ENCODE measurements around the gene PLEKHH1. TPM values are rescaled to one million over a fixed set of nuclear protein-coding genes. Genes with fewer than 3 reads are reported as not detected.

Gene PLEKHH1
- total RNA-seq (under 1 TPM; 0.16 to 0.53 TPM), total RNA-seq (0 to 6.5 (median 0.33) reads per million in 172 experiments)
- polyA plus RNA-seq (2013, experiment 1 of 2): 0.24 TPM
- polyA plus RNA-seq (2013, experiment 2 of 2): 0.83 TPM

- no peaks in the 10 kb centered on the region for H3K9me3 Mint-ChIP-seq
- H3K36me3 Mint-ChIP-seq (ENCODE audit: low read depth): no peaks in the 10 kb centered on the region
- peak within 1 kb of the TSS; percentile 86 for H3K4me3 Mint-ChIP-seq
- intact Hi-C loops (cut with DNase I, micrococcal nuclease): no loop called here
- Histone ChIP-seq H3K9me3 (ENCODE audit: control insufficient read depth in 1 of 2, insufficient read depth in 1 of 2, low read length in 2 of 2) (no peaks in the 10 kb centered on the region), H3K36me3 (ENCODE audit: insufficient read depth, low read length) (no peaks in the 10 kb centered on the region), H3K4me1 (ENCODE audit: insufficient read depth, low read length) (peaks cover 11% of the 10 kb centered on the region), H3K27me3 (ENCODE audit: control insufficient read depth in 1 of 2, insufficient read depth in 2 of 2, low read length in 2 of 2) (peaks cover 7 to 9% of the 10 kb centered on the region in 2 experiments), H3K4me3 (ENCODE audit: low read length) (peak within 1 kb of the TSS; percentile 37), H3K27ac (ENCODE audit: low read depth in 1 of 2, low read length in 2 of 2) (no peak within 1 kb of the TSS)
- no peak within 1 kb of the TSS for H3K27ac Mint-ChIP-seq
- ChIA-PET CTCF (interaction anchor here (1.8 kb wide), 1 partner anchor 38 kb away, joined by 5 read pairs; no protein-coding TSS in a partner anchor), POLR2A (interaction anchor here (0.6 to 1.4 kb wide), 6 partner anchors 13 to 162 kb away, joined by 3 to 5 read pairs (median 3); partner anchors contain the start of genes PIGH and RDH11)
- peak; percentile 87 for ATAC-seq (ENCODE audit: poor library complexity)
- peaks cover 4% of the 10 kb centered on the region for H3K4me1 Mint-ChIP-seq (ENCODE audit: low read depth)
- peak in 13 of 14 experiments; percentile 13 to 67 (median 38) for DNase-seq
- no peak for TF ChIP-seq CTCF (IDR thresholded peaks at IDR 0.05)
- peaks cover 46% of the 10 kb centered on the region for H3K27me3 Mint-ChIP-seq
Measured at GRCh38 chr14:67532998-67533753, at the start of gene PLEKHH1. PLEKHH1 (plus strand) TSS chr14:67533290; CDS start chr14:67541868, 8,578 bp downstream.

GRCh38 chr14:67483579-67484285 is 49.4 kb upstream of the PLEKHH1 start:
- intact Hi-C loops (cut with DNase I, micrococcal nuclease): no loop called here
- peak overlapping the region; percentile 100 for H3K27ac Mint-ChIP-seq
- H3K9me3 ChIP-seq (ENCODE audit: control insufficient read depth in 1 of 2, insufficient read depth in 1 of 2, low read length in 2 of 2): no peaks in the 10 kb centered on the region
- no peak for TF ChIP-seq CTCF (IDR thresholded peaks at IDR 0.05)
- ATAC-seq (ENCODE audit: poor library complexity) (no peak), DNase-seq (no peak)
- ChIA-PET POLR2A (interaction anchor here (0.9 kb wide), 1 partner anchor 12 kb away, joined by 3 read pairs; no protein-coding TSS in a partner anchor), CTCF (no interaction called here)
- H3K27me3 ChIP-seq (ENCODE audit: control insufficient read depth in 1 of 2, insufficient read depth in 2 of 2, low read length in 2 of 2): no peaks in the 10 kb centered on the region
- H3K4me3 ChIP-seq (ENCODE audit: low read length): no peak overlapping the region
- peaks cover 59% of the 10 kb centered on the region for H3K36me3 ChIP-seq (ENCODE audit: insufficient read depth, low read length)
- H3K4me1 ChIP-seq (ENCODE audit: insufficient read depth, low read length): peaks cover 69% of the 10 kb centered on the region
- no peak overlapping the region for H3K4me3 Mint-ChIP-seq
- H3K27ac ChIP-seq (ENCODE audit: low read depth in 1 of 2, low read length in 2 of 2): no peak overlapping the region
- H3K36me3 Mint-ChIP-seq (ENCODE audit: low read depth): peaks cover 78% of the 10 kb centered on the region
- H3K9me3 Mint-ChIP-seq: no peaks in the 10 kb centered on the region
- H3K27me3 Mint-ChIP-seq: no peaks in the 10 kb centered on the region
- H3K4me1 Mint-ChIP-seq (ENCODE audit: low read depth): peaks cover 72% of the 10 kb centered on the region

- ATAC-seq (ENCODE audit: poor library complexity) (no peak), DNase-seq (no peak)
- H3K9me3 ChIP-seq (ENCODE audit: control insufficient read depth in 1 of 2, insufficient read depth in 1 of 2, low read length in 2 of 2): no peaks in the 10 kb centered on the region
- no peak for TF ChIP-seq CTCF (IDR thresholded peaks at IDR 0.05)
- H3K36me3 ChIP-seq (ENCODE audit: insufficient read depth, low read length): peaks cover 49% of the 10 kb centered on the region
- intact Hi-C loops (cut with DNase I, micrococcal nuclease): no loop called here
- peaks cover 82% of the 10 kb centered on the region for H3K4me1 Mint-ChIP-seq (ENCODE audit: low read depth)
- POLR2A ChIA-PET: no interaction called here
- H3K27ac Mint-ChIP-seq: peak overlapping the region; percentile 100
- CTCF ChIA-PET: interaction anchor here (0.9 kb wide), 1 partner anchor 99 kb away, joined by 3 read pairs; no protein-coding TSS in a partner anchor
- no peaks in the 10 kb centered on the region for H3K27me3 ChIP-seq (ENCODE audit: control insufficient read depth in 1 of 2, insufficient read depth in 2 of 2, low read length in 2 of 2)
- H3K4me3 ChIP-seq (ENCODE audit: low read length): no peak overlapping the region
- H3K27ac ChIP-seq (ENCODE audit: low read depth in 1 of 2, low read length in 2 of 2): no peak overlapping the region
- H3K4me3 Mint-ChIP-seq: peak overlapping the region; percentile 58
- no peaks in the 10 kb centered on the region for H3K27me3 Mint-ChIP-seq
- H3K9me3 Mint-ChIP-seq: no peaks in the 10 kb centered on the region
- H3K4me1 ChIP-seq (ENCODE audit: insufficient read depth, low read length): peaks cover 70% of the 10 kb centered on the region
- peaks cover 71% of the 10 kb centered on the region for H3K36me3 Mint-ChIP-seq (ENCODE audit: low read depth)
Measured at GRCh38 chr14:67485501-67486095, 47.5 kb upstream of the PLEKHH1 start.

Measured in CD4-positive, alpha-beta T cell (primary cell).